H1 (cell line): ENCODE results near the gene ABCC10. TPM values are rescaled to one million over a fixed set of nuclear protein-coding genes. Genes with fewer than 3 reads are reported as not detected.
A peak's percentile ranks its signal among the peaks of the same experiment; 100 is the strongest.

Experiments used
- CTCF ChIA-PET: fragments of 300-600 bp; sonication (Branson Sonifier 250); formaldehyde crosslinking; loops from one replicate; lab custom pipeline; 2021; ENCODE audit not compliant: partially characterized antibody; lab: Charles Lee
- POLR2A ChIA-PET: fragments of 300-600 bp; sonication (Branson Sonifier 250); formaldehyde crosslinking; loops from one replicate; lab custom pipeline; 2021; ENCODE audit warnings: inconsistent platforms; ENCODE audit not compliant: partially characterized antibody; lab: Charles Lee
- DNase-seq, 2 experiments: peaks; one replicate each; pipeline versions ENCODE4 v3.0.0 to v3.0.0-alpha.2; 2010 to 2022; ENCODE audit warnings: low spot score in 2 of 2, low read depth in 1 of 2, mixed read lengths in 1 of 2
- FAIRE-seq: peaks from 2 replicates; lab custom pipeline; 2011; peaks lifted over from hg19 to GRCh38; lab: Jason Lieb, UNC
- H2AFZ ChIP-seq: 2 replicates; pipeline ENCODE4 v1.8.1; 2012; ENCODE audit warnings: low read length, inconsistent platforms
- H2AK5ac ChIP-seq: 2 replicates; pipeline ENCODE4 v1.6.1; 2013; ENCODE audit warnings: low read depth, low read length
- H2BK120ac ChIP-seq: replicated peaks from 2 replicates; pipeline ENCODE3; 2013; ENCODE audit warnings: low read depth, low read length, inconsistent platforms
- H2BK12ac ChIP-seq: 2 replicates; pipeline ENCODE4 v1.6.1; 2013; ENCODE audit warnings: low read depth, low read length
- H2BK15ac ChIP-seq: 2 replicates; pipeline ENCODE4 v1.6.1; 2013; ENCODE audit warnings: low read length
- H2BK20ac ChIP-seq: 2 replicates; pipeline ENCODE4 v1.6.1; 2013; ENCODE audit warnings: low read length
- H2BK5ac ChIP-seq: 2 replicates; pipeline ENCODE4 v1.6.1; 2013; ENCODE audit warnings: low read depth, low read length
- H3K14ac ChIP-seq: 2 replicates; pipeline ENCODE4 v1.6.1; 2013; ENCODE audit warnings: inconsistent platforms; ENCODE audit not compliant: insufficient read length
- H3K18ac ChIP-seq: 2 replicates; pipeline ENCODE4 v1.6.1; 2013; ENCODE audit warnings: low read length; ENCODE audit errors: extremely low read depth
- H3K23ac ChIP-seq: 2 replicates; pipeline ENCODE4 v1.6.1; 2013; ENCODE audit warnings: inconsistent platforms; ENCODE audit not compliant: insufficient read length
- H3K23me2 ChIP-seq: 2 replicates; pipeline ENCODE4 v1.6.1; 2013; ENCODE audit warnings: low read depth, low read length
- H3K27ac ChIP-seq: 2 replicates; pipeline ENCODE4 v1.6.1; 2011; ENCODE audit warnings: low read depth, low read length, inconsistent platforms
- H3K27me3 ChIP-seq, 4 experiments: replicated peaks in 1 of 4; 1 replicate in 1 of 4; 2 replicates in 3 of 4; pipeline versions ENCODE4 v1.6.1 to v1.8.1; 2011 to 2013; ENCODE audit warnings: low read length in 3 of 4, mild to moderate bottlenecking in 3 of 4, inconsistent platforms in 2 of 4, mixed read lengths in 2 of 4, moderate library complexity in 1 of 4; ENCODE audit not compliant: control insufficient read depth in 3 of 4, insufficient read depth in 3 of 4; ENCODE audit errors: extremely low read depth in 1 of 4
- H3K36me3 ChIP-seq, 4 experiments: 2 replicates each; pipeline versions ENCODE4 v1.6.1 to v1.8.1; 2011 to 2013; ENCODE audit warnings: mild to moderate bottlenecking in 4 of 4, low read length in 3 of 4, moderate library complexity in 2 of 4, control low read depth in 1 of 4, inconsistent platforms in 1 of 4; ENCODE audit not compliant: insufficient read depth in 4 of 4, control insufficient read depth in 2 of 4
- H3K4ac ChIP-seq: replicated peaks from 2 replicates; pipeline ENCODE3; 2013; ENCODE audit warnings: low read length, low read depth, mixed read lengths, inconsistent platforms; ENCODE audit not compliant: insufficient read length
- H3K4me1 ChIP-seq, 4 experiments: replicated peaks in 1 of 4; 1 replicate in 1 of 4; 2 replicates in 3 of 4; pipeline versions ENCODE4 v1.6.1 to v1.8.1; 2011 to 2013; ENCODE audit warnings: low read length in 3 of 4, inconsistent platforms in 2 of 4, mixed read lengths in 1 of 4; ENCODE audit not compliant: insufficient read depth in 4 of 4, control insufficient read depth in 3 of 4
- H3K4me2 ChIP-seq, 2 experiments: 2 replicates each; pipeline versions ENCODE4 v1.6.1 to v1.8.1; 2011 to 2013; ENCODE audit warnings: low read depth in 2 of 2, low read length in 2 of 2, control low read depth in 1 of 2, inconsistent platforms in 1 of 2, mild to moderate bottlenecking in 1 of 2; ENCODE audit not compliant: insufficient read depth in 1 of 2
- H3K4me3 ChIP-seq, 4 experiments: fragments of 200-600, 300-600 bp in 1 of 4; sonication (generic), shearing (Covaris generic), sonication (Bioruptor Twin) in 1 of 4; 2 replicates each; pipeline versions ENCODE4 v1.5.1 to v1.8.1; 2011 to 2016; ENCODE audit warnings: low read length in 4 of 4, low read depth in 3 of 4, control low read depth in 2 of 4, inconsistent platforms in 2 of 4, mild to moderate bottlenecking in 2 of 4, mixed read lengths in 1 of 4, moderate library complexity in 1 of 4; ENCODE audit not compliant: insufficient read depth in 2 of 4; ENCODE audit errors: extremely low read depth in 1 of 4
- H3K56ac ChIP-seq: replicated peaks from 2 replicates; pipeline ENCODE3; 2013; ENCODE audit warnings: low read depth, mild to moderate bottlenecking, mixed read lengths, low read length, inconsistent platforms; ENCODE audit not compliant: insufficient read length
- H3K79me1 ChIP-seq: 2 replicates; pipeline ENCODE4 v1.6.1; 2013; ENCODE audit warnings: low read depth, low read length, control low read depth
- H3K79me2 ChIP-seq, 2 experiments: 2 replicates each; pipeline versions ENCODE4 v1.6.1 to v1.8.1; 2012 to 2013; ENCODE audit warnings: low read length in 2 of 2, mild to moderate bottlenecking in 2 of 2, inconsistent platforms in 1 of 2; ENCODE audit not compliant: insufficient read depth in 2 of 2, control insufficient read depth in 1 of 2
- H3K9ac ChIP-seq, 4 experiments: replicated peaks in 1 of 4; 1 replicate in 1 of 4; 2 replicates in 3 of 4; pipeline versions ENCODE4 v1.6.1 to v1.8.1; 2011 to 2013; ENCODE audit warnings: low read depth in 3 of 4, low read length in 3 of 4, control low read depth in 2 of 4, mild to moderate bottlenecking in 2 of 4, moderate library complexity in 2 of 4, inconsistent platforms in 1 of 4; ENCODE audit errors: extremely low read depth in 1 of 4
- H3K9me3 ChIP-seq, 2 experiments: 2 replicates each; pipeline versions ENCODE4 v1.6.1 to v1.8.1; 2012 to 2013; ENCODE audit warnings: mild to moderate bottlenecking in 2 of 2, moderate library complexity in 2 of 2, control low read depth in 1 of 2, inconsistent platforms in 1 of 2, low read depth in 1 of 2, low read length in 1 of 2, mixed read lengths in 1 of 2; ENCODE audit not compliant: insufficient read depth in 2 of 2
- H4K20me1 ChIP-seq, 2 experiments: replicated peaks in 1 of 2; 2 replicates each; pipeline versions ENCODE3 to v1.8.1; 2011 to 2013; ENCODE audit warnings: inconsistent platforms in 2 of 2, low read length in 2 of 2, mild to moderate bottlenecking in 1 of 2; ENCODE audit not compliant: insufficient read depth in 2 of 2, control insufficient read depth in 1 of 2
- H4K5ac ChIP-seq: 2 replicates; pipeline ENCODE4 v1.6.1; 2013; ENCODE audit warnings: low read length, low read depth, mixed read lengths, inconsistent platforms; ENCODE audit not compliant: insufficient read length
- H4K8ac ChIP-seq: 2 replicates; pipeline ENCODE4 v1.8.0; 2013; ENCODE audit warnings: mild to moderate bottlenecking, moderate library complexity, low read length, inconsistent platforms; ENCODE audit not compliant: insufficient read depth; ENCODE audit errors: extremely low read depth
- H4K91ac ChIP-seq: replicated peaks from 2 replicates; pipeline ENCODE3; 2013; ENCODE audit warnings: low read length, mixed read lengths, inconsistent platforms; ENCODE audit not compliant: insufficient read length
- FOSL1 ChIP-seq: IDR thresholded peaks from 2 replicates; pipeline ENCODE4 v1.6.1; 2011; ENCODE audit warnings: mild to moderate bottlenecking, low read depth, low read length, moderate library complexity; ENCODE audit not compliant: insufficient read depth
- RBBP5 ChIP-seq: IDR thresholded peaks from 2 replicates; pipeline ENCODE4 v1.7.1; 2012; ENCODE audit warnings: low read depth, mild to moderate bottlenecking, inconsistent platforms, low read length, moderate library complexity, borderline replicate concordance
- WGBS, 2 experiments: shearing (Covaris generic) in 1 of 2; methylation state at CpG; one replicate each; pipeline versions ENCODE4 v1.1.6 to v1.1.7; 2013 to 2015; ENCODE audit warnings: low lambda C conversion rate in 2 of 2, mixed read lengths in 2 of 2, inconsistent platforms in 1 of 2, low coverage in 1 of 2, missing lambda C conversion rate in 1 of 2; ENCODE audit not compliant: insufficient replicate concordance in 2 of 2, insufficient coverage in 1 of 2, insufficient read length in 1 of 2; ENCODE audit errors: extremely low coverage in 1 of 2, missing lambda C conversion rate in 1 of 2; 5-methylcytosine and 5-hydroxymethylcytosine counted together
- polyA plus RNA-seq, 7 experiments: library from polyadenylated mRNA; depleted of rRNA in 3 of 7; stranded (reverse) in 5 of 7; unstranded in 2 of 7; fragments of >200 nt in 5 of 7; fragments of 200-250 nt in 2 of 7; gene quantifications; 1 replicate in 5 of 7; 2 replicates in 1 of 7; 4 replicates in 1 of 7; pipeline versions ENCODE4 v1.2.1 to v1.2.3, GENCODE V29; 2011 to 2013; ENCODE audit warnings: missing spikeins in 2 of 7, mixed read lengths in 2 of 7
- total RNA-seq: library from RNA; stranded (reverse); fragmentation: NEBNext Ultra II Directional; extraction: Animal tissue kit (Norgen Biotek cat#: 25700); gene quantifications from 2 replicates; pipeline ENCODE4 v1.2.1, GENCODE V29; 2021

Gene ABCC10
- total and polyA plus RNA-seq, 2 of the 8 experiments (the other 6 are each of a cell fraction or from before 2014, with no cell fraction given): 15.5 to 24.6 TPM

- no peak overlapping the region for H3K27ac ChIP-seq
- no peak overlapping the region for H3K14ac ChIP-seq
- H3K4me3 ChIP-seq: no peak overlapping the region
- 0 out of 2 replicates have a peak overlapping the region, but pooled peaks have one; percentile 60 for H2BK5ac ChIP-seq
- no peak overlapping the region for H3K23ac ChIP-seq
- H3K27me3 ChIP-seq: no peaks in the 10 kb centered on the region
- no peak overlapping the region for H2BK120ac ChIP-seq
- no peak overlapping the region for H3K56ac ChIP-seq
- no peak overlapping the region for H2BK15ac ChIP-seq
- H3K36me3 ChIP-seq: peaks cover 0 to 18% (median 2%) of the 10 kb centered on the region in 4 experiments; a peak in 5 of 8 replicates
- no peak overlapping the region for H2BK12ac ChIP-seq
- WGBS, 2 experiments: 95% methylated on average over 9 of the region's 9 CpGs; no CpG with 5 or more reads in 1 of the 2 experiments
- no peak overlapping the region for H3K4ac ChIP-seq
- TF ChIP-seq FOSL1: no peak
- TF ChIP-seq RBBP5: no peak
- TF ChIP-seq, all 59 proteins: peak for 0
- Histone ChIP-seq H3K9me3 (no peaks in the 10 kb centered on the region), H3K79me1 (no peaks in the 10 kb centered on the region; the same call in 1 of the 2 replicates), H4K20me1 (peaks cover 0 to 2% of the 10 kb centered on the region in 2 experiments), H2AFZ (no peak overlapping the region), H2AK5ac (no peak overlapping the region), H3K79me2 (no peaks in the 10 kb centered on the region), H3K4me1 (no peaks in the 10 kb centered on the region; a peak in 2 of 7 replicates), H3K23me2 (no peaks in the 10 kb centered on the region), H3K9ac (no peak overlapping the region), H3K4me2 (no peak overlapping the region), H4K8ac (no peak overlapping the region), H3K18ac (no peak overlapping the region), H2BK20ac (no peak overlapping the region), H4K5ac (no peak overlapping the region), H4K91ac (no peak overlapping the region)
- FAIRE-seq (no peak), DNase-seq (no peak)
- ChIA-PET POLR2A (interaction anchor here (1.0 to 4.8 kb wide), 9 partner anchors 8 to 262 kb away, joined by 3 to 34 read pairs (median 4); partner anchors contain the start of genes ABCC10 and LRRC73), CTCF (interaction anchor here (0.6 to 6.7 kb wide), 7 partner anchors 17 to 149 kb away, joined by 3 to 46 read pairs (median 4); partner anchors contain the start of gene DLK2)
These were observed 8.5 kb downstream of the ABCC10 start for GRCh38 chr6:43435682-43436437.
